RCC 7860 (cell line): ENCODE data around the gene FGF13.

Experiments used
- DNase-seq: peaks from one replicate; pipeline ENCODE4 v3.0.0-alpha.2; 2015; ENCODE audit warnings: low spot score
- FAIRE-seq: peaks from 2 replicates; lab custom pipeline; 2012; peaks lifted over from hg19 to GRCh38; lab: Jason Lieb, UNC

The FGF13 gene

GRCh38 chrX:138711399-138712347 is at the start of gene FGF13:
Gene FGF13 (minus strand): TSS chrX:138711717. CDS start chrX:138711003, 714 bp downstream.
- FAIRE-seq, result no peak
- no peak for DNase-seq

- DNase-seq (no peak), FAIRE-seq (no peak)
Observed at GRCh38 chrX:138759217-138759943, 47.9 kb upstream of the FGF13 start.

GRCh38 chrX:138756234-138756633 is 44.7 kb upstream of the FGF13 start:
- DNase-seq, result no peak
- FAIRE-seq, result no peak

GRCh38 chrX:138754861-138755260 is 43.3 kb upstream of the FGF13 start:
- no peak for DNase-seq

GRCh38 chrX:138748480-138748879 is 37.0 kb upstream of the FGF13 start:
- peak; percentile 44 for FAIRE-seq
- DNase-seq, result peak; percentile 3

More at GRCh38 chrX:138754861-138755260, 43.3 kb upstream of the FGF13 start:
- no peak for FAIRE-seq

- FAIRE-seq, result no peak
- no peak for DNase-seq
Observed at GRCh38 chrX:138745196-138745595, 33.7 kb upstream of the FGF13 start.

- DNase-seq (no peak), FAIRE-seq (no peak)
Observed at GRCh38 chrX:138742217-138742616, 30.7 kb upstream of the FGF13 start.

- DNase-seq (no peak), FAIRE-seq (no peak)
Observed at GRCh38 chrX:138740341-138740740, 28.8 kb upstream of the FGF13 start.

- DNase-seq (no peak), FAIRE-seq (no peak)
Observed at GRCh38 chrX:138723301-138723700, 11.8 kb upstream of the FGF13 start.

- no peak for DNase-seq
- no peak for FAIRE-seq
Observed at GRCh38 chrX:138719396-138719795, 7.9 kb upstream of the FGF13 start.

- FAIRE-seq (no peak), DNase-seq (no peak)
Observed at GRCh38 chrX:138718941-138719340, 7.4 kb upstream of the FGF13 start.

GRCh38 chrX:138710866-138711341 is 613 bp downstream of the FGF13 start:
- DNase-seq (no peak), FAIRE-seq (no peak)

- DNase-seq (no peak), FAIRE-seq (no peak)
Observed at GRCh38 chrX:138709886-138710791, 1.4 kb downstream of the FGF13 start.

GRCh38 chrX:138708268-138708667 is 3.2 kb downstream of the FGF13 start:
- FAIRE-seq (no peak), DNase-seq (no peak)

GRCh38 chrX:138704596-138704995 is 6.9 kb downstream of the FGF13 start:
- DNase-seq, result no peak
- FAIRE-seq, result no peak

- FAIRE-seq, result no peak
- no peak for DNase-seq
Observed at GRCh38 chrX:138704101-138704500, 7.4 kb downstream of the FGF13 start.

- FAIRE-seq (no peak), DNase-seq (no peak)
Observed at GRCh38 chrX:138692591-138692990, 18.9 kb downstream of the FGF13 start.

GRCh38 chrX:138691186-138691585 is 20.3 kb downstream of the FGF13 start:
- DNase-seq, result no peak
- FAIRE-seq, result no peak

GRCh38 chrX:138690591-138690990 is 20.9 kb downstream of the FGF13 start:
- DNase-seq, result no peak

GRCh38 chrX:138683600-138683999 is 27.9 kb downstream of the FGF13 start:
- FAIRE-seq, result no peak
- no peak for DNase-seq

More at GRCh38 chrX:138690591-138690990, 20.9 kb downstream of the FGF13 start:
- no peak for FAIRE-seq

GRCh38 chrX:138669693-138670092 is 41.8 kb downstream of the FGF13 start:
- FAIRE-seq (no peak), DNase-seq (no peak)
